SK-N-MC (cell line): ENCODE results near the gene INHBE.
"Not testable (repeated sequence)": the region's sequence is repeated elsewhere in the genome, so short reads cannot be mapped to it uniquely, and the experiment has no call there.

Experiments
- EZH2 ChIP-seq: fragments of 200-600 bp; sonication (generic); IDR thresholded peaks from one replicate; pipeline ENCODE4 v1.6.1; 2017; ENCODE audit warnings: antibody characterized with exemption
- POLR2AphosphoS5 ChIP-seq: IDR thresholded peaks from 2 replicates; pipeline ENCODE4 v1.6.1; 2012; ENCODE audit warnings: mild to moderate bottlenecking, low read depth, low read length, borderline replicate concordance

DNA sequence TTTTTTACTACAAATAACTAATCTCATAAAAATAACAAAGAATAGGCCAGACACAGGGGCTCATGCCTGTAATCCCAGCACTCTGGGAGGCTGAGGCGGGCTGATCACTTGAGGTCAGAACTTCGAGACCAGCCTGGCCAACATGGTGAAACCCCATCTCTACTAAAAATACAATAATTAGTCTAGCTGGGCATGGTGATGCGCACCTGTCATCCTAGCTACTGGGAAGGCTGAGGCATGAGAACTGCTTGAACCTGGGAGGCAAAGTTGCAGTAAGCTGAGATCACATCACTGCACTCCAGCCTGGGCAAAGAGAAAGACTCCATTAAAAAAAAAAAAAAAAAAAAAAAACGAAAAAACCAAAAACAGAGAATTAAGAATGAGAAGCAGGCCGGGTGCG, 40.9 kb upstream of the INHBE start:
- not testable (repeated sequence) for TF ChIP-seq POLR2AphosphoS5, EZH2
